Upper lobe of right lung (tissue), 1 donor: ENCODE data around the gene SAXO1. TPM values are rescaled to one million over a fixed set of nuclear protein-coding genes. Genes with fewer than 3 reads are reported as not detected.
A peak's percentile ranks its signal among the peaks of the same experiment; 100 is the strongest.

Source experiments
- ATAC-seq: fragments of 200-7000 bp; cut with Tn5 transposase; one replicate; pipeline ENCODE4 v1.9.1; 2020; ENCODE audit warnings: mild to moderate bottlenecking, moderate library complexity
- DNase-seq: peaks from one replicate; pipeline ENCODE4 v3.0.0-alpha.2; 2020
- H3K27ac ChIP-seq: fragments of 200-600 bp; one replicate; pipeline ENCODE4 v1.8.0; 2022
- H3K27me3 ChIP-seq: fragments of 200-600 bp; one replicate; pipeline ENCODE4 v1.8.0; 2022; ENCODE audit warnings: mild to moderate bottlenecking
- H3K36me3 ChIP-seq: fragments of 200-600 bp; one replicate; pipeline ENCODE4 v1.8.0; 2022
- H3K4me1 ChIP-seq: fragments of 200-600 bp; one replicate; pipeline ENCODE4 v1.8.0; 2022
- H3K4me3 ChIP-seq: fragments of 200-600 bp; one replicate; pipeline ENCODE4 v1.8.0; 2022; ENCODE audit warnings: mild to moderate bottlenecking
- H3K9me3 ChIP-seq: fragments of 200-600 bp; one replicate; pipeline ENCODE4 v1.8.0; 2022
- intact Hi-C: fragments of 100-400 bp; cut with DNase I; formaldehyde crosslinking; loops from one replicate; pipeline ENCODE4 v1.11.0; 2022
- total RNA-seq: library from RNA; stranded (reverse); fragmentation: NEBNext Ultra II Directional; extraction: Animal tissue kit (Norgen Biotek cat#: 25700); gene quantifications from one replicate; pipeline ENCODE4 v1.2.1, GENCODE V29; 2021
- TF ChIP-seq, protein P1 (sequence below): fragments of 200-600 bp; IDR thresholded peaks from one replicate; pipeline ENCODE4 v1.8.0; 2022; ENCODE audit warnings: antibody characterized with exemption
- donor health status: DM: no; HTN: yes; CAD: no; lungs with severe emphysema.

Gene SAXO1
- total RNA-seq, 1 donor from 2014 or later = 0.12 TPM

DNA sequence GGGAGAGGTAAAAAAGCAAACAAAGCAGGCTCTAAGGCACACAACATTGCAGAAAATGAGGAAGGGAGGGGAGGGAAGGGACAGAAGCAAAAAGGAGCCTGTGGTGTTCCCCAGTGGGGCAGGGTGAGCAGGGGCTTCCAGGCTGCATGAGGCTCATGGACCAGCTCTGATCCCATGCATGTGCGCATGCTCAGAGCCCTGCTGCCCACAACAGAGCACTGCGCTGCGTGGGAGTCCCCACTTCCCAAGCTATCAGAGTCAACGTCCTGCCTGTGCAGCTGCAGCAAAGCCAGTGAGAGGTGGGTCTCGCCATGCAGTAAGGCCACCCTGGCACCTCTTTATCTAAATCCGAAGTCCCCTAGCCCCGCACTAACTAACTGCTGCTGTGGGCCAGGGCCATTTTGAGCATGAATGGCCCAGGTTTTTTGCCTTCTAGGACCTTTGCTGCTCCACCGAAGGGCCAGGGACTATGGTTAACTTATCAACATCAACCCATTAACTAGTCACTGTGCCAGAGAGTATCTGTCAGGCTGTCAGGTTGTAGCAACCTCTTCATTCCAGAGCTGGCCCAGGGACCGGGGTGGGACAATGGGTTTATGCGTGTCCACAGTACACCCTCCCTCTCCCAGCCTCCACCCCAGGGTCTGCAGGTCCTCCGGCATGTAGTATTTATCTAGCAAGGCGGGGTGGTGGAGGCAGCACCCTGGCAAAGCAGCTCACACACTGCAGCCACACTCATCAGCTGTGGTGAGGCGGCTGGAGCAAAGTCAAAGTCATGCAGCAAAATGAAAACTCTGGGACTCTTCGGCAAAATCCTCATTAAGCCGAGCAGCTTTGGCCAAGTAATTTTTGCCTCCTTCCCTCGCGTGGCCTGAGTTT, 123.6 kb downstream of the SAXO1 start:
- no peak for DNase-seq
- Histone ChIP-seq H3K27me3 (no peaks in the 10 kb centered on the region), H3K36me3 (no peaks in the 10 kb centered on the region), H3K9me3 (no peaks in the 10 kb centered on the region), H3K4me1 (no peaks in the 10 kb centered on the region), H3K4me3 (no peak overlapping the region), H3K27ac (no peak overlapping the region)
- TF ChIP-seq, protein P1, sequence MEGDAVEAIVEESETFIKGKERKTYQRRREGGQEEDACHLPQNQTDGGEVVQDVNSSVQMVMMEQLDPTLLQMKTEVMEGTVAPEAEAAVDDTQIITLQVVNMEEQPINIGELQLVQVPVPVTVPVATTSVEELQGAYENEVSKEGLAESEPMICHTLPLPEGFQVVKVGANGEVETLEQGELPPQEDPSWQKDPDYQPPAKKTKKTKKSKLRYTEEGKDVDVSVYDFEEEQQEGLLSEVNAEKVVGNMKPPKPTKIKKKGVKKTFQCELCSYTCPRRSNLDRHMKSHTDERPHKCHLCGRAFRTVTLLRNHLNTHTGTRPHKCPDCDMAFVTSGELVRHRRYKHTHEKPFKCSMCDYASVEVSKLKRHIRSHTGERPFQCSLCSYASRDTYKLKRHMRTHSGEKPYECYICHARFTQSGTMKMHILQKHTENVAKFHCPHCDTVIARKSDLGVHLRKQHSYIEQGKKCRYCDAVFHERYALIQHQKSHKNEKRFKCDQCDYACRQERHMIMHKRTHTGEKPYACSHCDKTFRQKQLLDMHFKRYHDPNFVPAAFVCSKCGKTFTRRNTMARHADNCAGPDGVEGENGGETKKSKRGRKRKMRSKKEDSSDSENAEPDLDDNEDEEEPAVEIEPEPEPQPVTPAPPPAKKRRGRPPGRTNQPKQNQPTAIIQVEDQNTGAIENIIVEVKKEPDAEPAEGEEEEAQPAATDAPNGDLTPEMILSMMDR = no peak
- peak; percentile 6 for ATAC-seq
- intact Hi-C loops = no loop called here

DNA sequence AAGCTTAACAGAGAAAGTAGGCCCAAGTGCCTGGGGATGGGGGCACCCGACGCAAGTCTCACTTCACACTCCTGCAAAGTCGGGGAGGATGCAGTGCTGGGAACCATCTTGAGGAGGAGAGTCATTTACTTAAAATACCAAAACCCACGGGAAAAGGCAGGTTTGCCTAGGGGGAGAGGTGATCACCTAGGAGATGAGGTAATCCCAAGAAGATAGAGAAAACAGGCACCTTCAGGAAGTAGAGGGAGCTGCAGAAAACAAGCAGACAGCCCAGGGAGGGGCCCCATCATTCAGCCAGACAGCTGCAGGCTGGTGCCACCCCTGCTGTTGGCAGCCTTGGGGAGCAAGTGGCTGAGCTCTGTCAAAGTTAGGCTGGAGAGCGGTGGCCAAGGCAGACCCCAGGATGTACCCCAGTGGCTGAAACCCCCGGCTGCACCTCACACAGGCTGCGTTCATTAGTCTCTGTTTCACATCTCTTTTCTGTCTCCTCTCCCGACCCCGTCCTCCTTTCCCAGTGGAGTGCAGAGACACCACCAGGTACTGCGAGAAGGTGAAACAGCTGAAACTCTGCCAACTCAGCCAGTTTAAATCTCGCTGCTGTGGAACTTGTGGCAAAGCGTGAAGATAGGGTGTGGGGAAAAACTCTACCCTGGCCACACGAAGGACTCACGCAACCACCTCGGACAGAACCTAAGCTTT, 124.9 kb downstream of the SAXO1 start:
- Histone ChIP-seq H3K4me1 (no peaks in the 10 kb centered on the region), H3K36me3 (no peaks in the 10 kb centered on the region), H3K4me3 (no peak overlapping the region), H3K27ac (no peak overlapping the region), H3K27me3 (no peaks in the 10 kb centered on the region), H3K9me3 (no peaks in the 10 kb centered on the region)
- ATAC-seq = no peak
- TF ChIP-seq, protein P1 = no peak
- no peak for DNase-seq
- intact Hi-C loops = no loop called here

DNA sequence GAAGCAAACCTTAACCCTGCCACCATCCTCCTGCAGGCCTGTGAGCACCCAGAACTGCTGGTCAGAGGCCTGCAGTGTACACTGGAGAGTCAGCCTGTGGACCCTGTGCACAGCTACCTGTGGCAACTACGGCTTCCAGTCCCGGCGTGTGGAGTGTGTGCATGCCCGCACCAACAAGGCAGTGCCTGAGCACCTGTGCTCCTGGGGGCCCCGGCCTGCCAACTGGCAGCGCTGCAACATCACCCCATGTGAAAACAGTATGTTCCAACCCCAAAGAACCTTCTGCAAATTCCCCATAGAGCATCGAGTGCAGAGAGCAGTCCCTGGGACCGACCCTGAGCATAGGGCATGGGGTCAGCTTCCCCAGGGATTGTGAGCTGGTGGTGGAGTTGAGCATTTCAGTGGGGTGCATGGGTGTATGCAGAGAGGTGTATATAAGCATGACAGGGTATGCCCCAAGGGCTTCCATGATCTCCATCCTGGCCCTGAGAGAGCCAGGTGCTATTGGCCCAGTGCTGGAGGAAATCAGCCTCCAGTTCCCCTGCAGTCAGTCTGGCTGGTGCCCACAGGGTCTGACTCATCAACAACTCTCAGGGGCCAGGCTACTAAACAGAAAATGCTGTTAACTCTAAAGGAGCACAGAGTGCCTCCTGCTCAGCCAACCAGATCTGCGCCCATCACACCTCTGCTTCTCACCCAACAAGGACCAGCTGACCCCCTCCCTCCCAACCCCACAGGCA, 126.2 kb downstream of the SAXO1 start:
- intact Hi-C loops = no loop called here
- no peak overlapping the region for H3K27ac ChIP-seq
- no peaks in the 10 kb centered on the region for H3K4me1 ChIP-seq
- no peaks in the 10 kb centered on the region for H3K27me3 ChIP-seq
- TF ChIP-seq, protein P1 = no peak
- no peak overlapping the region for H3K4me3 ChIP-seq
- no peaks in the 10 kb centered on the region for H3K9me3 ChIP-seq
- DNase-seq = no peak
- no peaks in the 10 kb centered on the region for H3K36me3 ChIP-seq
- ATAC-seq = no peak

DNA sequence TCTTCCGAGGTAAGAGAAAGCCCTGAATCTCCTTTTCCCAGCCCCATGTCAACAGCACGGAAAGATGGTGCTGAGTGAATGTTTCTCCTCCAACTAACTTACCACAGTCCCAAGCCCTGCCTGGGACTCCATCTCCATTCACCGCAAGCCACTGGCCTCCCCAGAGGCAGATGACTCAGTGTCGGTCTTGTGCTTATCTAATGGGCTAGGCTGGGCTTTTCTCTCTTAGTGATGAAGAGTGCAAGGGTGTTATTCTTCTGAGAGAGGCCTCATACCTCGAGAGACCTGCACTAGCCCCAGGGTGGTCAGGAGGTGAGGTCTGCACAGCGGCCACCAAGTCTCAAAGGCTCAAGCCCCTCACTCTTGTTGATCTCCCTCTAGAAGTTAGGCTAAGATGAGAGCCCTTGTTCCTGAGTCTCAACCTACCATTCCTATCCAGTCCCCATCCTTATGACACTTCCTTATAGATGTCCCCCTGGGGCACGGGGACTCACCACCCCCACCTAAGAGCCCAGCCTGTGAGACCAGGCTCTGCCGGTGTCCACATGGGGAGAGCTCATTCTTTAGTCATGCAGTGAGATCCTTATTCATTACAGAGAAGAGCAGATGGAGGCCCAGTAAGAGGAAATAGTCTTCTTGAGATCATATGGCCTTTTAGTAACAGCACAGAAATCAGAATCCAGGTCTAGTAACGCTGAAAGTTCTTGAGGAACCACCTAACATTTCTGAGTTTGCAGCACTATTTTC, 127.0 kb downstream of the SAXO1 start:
- Histone ChIP-seq H3K27ac (no peak overlapping the region), H3K27me3 (no peaks in the 10 kb centered on the region), H3K36me3 (no peaks in the 10 kb centered on the region), H3K4me1 (no peaks in the 10 kb centered on the region), H3K4me3 (no peak overlapping the region), H3K9me3 (no peaks in the 10 kb centered on the region)
- DNase-seq (no peak), ATAC-seq (no peak)
- TF ChIP-seq, protein P1 = no peak
- intact Hi-C loops = no loop called here
